ENCODE data around the gene NEDD8.

The NEDD8 gene

GRCh38 chr14:24261256-24261968 lies 29.2 kb upstream of the NEDD8 start:
- ChIA-PET POLR2A (interaction anchor here (0.8 to 2.0 kb wide), 3 partner anchors 8 to 10 kb away, joined by 3 to 6 read pairs (median 5); partner anchors contain the start of gene RABGGTA), CTCF (interaction anchor here (1.0 to 2.8 kb wide), 6 partner anchors 9 to 72 kb away, joined by 3 to 12 read pairs (median 6); partner anchors contain the start of genes RABGGTA and TINF2)
- no peak for TF ChIP-seq CTCF (IDR thresholded peaks at IDR 0.05; ENCODE audit: control extremely low read depth, extremely low read depth, low read depth, missing control alignments)
- DNase-seq (ENCODE audit: extremely low spot score) = no peak

- DNase-seq (ENCODE audit: extremely low spot score) = no peak
- TF ChIP-seq CTCF (IDR thresholded peaks at IDR 0.05; ENCODE audit: control extremely low read depth, extremely low read depth, low read depth, missing control alignments) = no peak
- CTCF ChIA-PET = interaction anchor here (1.0 to 2.8 kb wide), 4 partner anchors 18 to 73 kb away, joined by 3 to 12 read pairs (median 6); partner anchors contain the start of gene TINF2
- POLR2A ChIA-PET = interaction anchor here (0.7 to 2.0 kb wide), 2 partner anchors 9 to 16 kb away, joined by 3 to 5 read pairs; no protein-coding TSS in a partner anchor
Observed at GRCh38 chr14:24260780-24261157, 28.6 kb upstream of the NEDD8 start.

GRCh38 chr14:24260026-24260779 lies 28.0 kb upstream of the NEDD8 start:
- POLR2A ChIA-PET = interaction anchor here (0.7 to 2.0 kb wide), 2 partner anchors 8 to 17 kb away, joined by 3 to 5 read pairs; no protein-coding TSS in a partner anchor

GRCh38 chr14:24259282-24260025 lies 27.3 kb upstream of the NEDD8 start:
- TF ChIP-seq CTCF (IDR thresholded peaks at IDR 0.05; ENCODE audit: control extremely low read depth, extremely low read depth, low read depth, missing control alignments) = no peak
- ChIA-PET CTCF (interaction anchor here (0.7 to 2.1 kb wide), 4 partner anchors 12 to 48 kb away, joined by 3 to 10 read pairs (median 7); partner anchors contain the start of genes CIDEB, RABGGTA and TINF2), POLR2A (no interaction called here)
- no peak for DNase-seq (ENCODE audit: extremely low spot score)

More at GRCh38 chr14:24260026-24260779, 28.0 kb upstream of the NEDD8 start:
- DNase-seq (ENCODE audit: extremely low spot score) = no peak
- CTCF ChIA-PET = interaction anchor here (1.0 to 2.1 kb wide), 3 partner anchors 30 to 73 kb away, joined by 3 to 9 read pairs (median 3); no protein-coding TSS in a partner anchor
- TF ChIP-seq CTCF (IDR thresholded peaks at IDR 0.05; ENCODE audit: control extremely low read depth, extremely low read depth, low read depth, missing control alignments) = no peak

- ChIA-PET CTCF (interaction anchor here (0.8 to 2.3 kb wide), 6 partner anchors 11 to 39 kb away, joined by 3 to 10 read pairs (median 6); partner anchors contain the start of genes RABGGTA and TINF2), POLR2A (no interaction called here)
- DNase-seq (ENCODE audit: extremely low spot score) = no peak
- TF ChIP-seq CTCF (IDR thresholded peaks at IDR 0.05; ENCODE audit: control extremely low read depth, extremely low read depth, low read depth, missing control alignments) = no peak
Observed at GRCh38 chr14:24258548-24259265, 26.5 kb upstream of the NEDD8 start.
